ENCODE results near the gene COL23A1. TPM values are rescaled to one million over a fixed set of nuclear protein-coding genes. Genes with fewer than 3 reads are reported as not detected.

The COL23A1 gene
- total RNA-seq, 1 donor from 2014 or later = 16.5 TPM

GRCh38 chr5:178563621-178564020 lies 26.6 kb downstream of the COL23A1 start:
- no peak for DNase-seq (ENCODE audit: low spot score)
- intact Hi-C loops (cut with DNase I) = no loop called here

GRCh38 chr5:178561746-178562264 lies 28.4 kb downstream of the COL23A1 start:
- intact Hi-C loops (cut with DNase I) = no loop called here
- DNase-seq (ENCODE audit: low spot score) = no peak

- no peak for DNase-seq (ENCODE audit: low spot score)
- intact Hi-C loops (cut with DNase I) = no loop called here
Observed at GRCh38 chr5:178560911-178561310, 29.3 kb downstream of the COL23A1 start.

GRCh38 chr5:178557416-178557815 lies 32.8 kb downstream of the COL23A1 start:
- intact Hi-C loops (cut with DNase I) = no loop called here
- peak; percentile 38 for DNase-seq (ENCODE audit: low spot score)

- intact Hi-C loops (cut with DNase I) = no loop called here
Observed at GRCh38 chr5:178555771-178556211, 34.4 kb downstream of the COL23A1 start.

GRCh38 chr5:178555005-178555404 lies 35.2 kb downstream of the COL23A1 start:
- intact Hi-C loops (cut with DNase I) = no loop called here
- peak; percentile 38 for DNase-seq (ENCODE audit: low spot score)

More at GRCh38 chr5:178555771-178556211, 34.4 kb downstream of the COL23A1 start:
- DNase-seq (ENCODE audit: low spot score) = peak; percentile 50

- intact Hi-C loops (cut with DNase I) = loop anchor here (5.0 kb wide), 1 partner anchor 317 kb away; no protein-coding TSS in a partner anchor
- DNase-seq (ENCODE audit: low spot score) = peak; percentile 35
Observed at GRCh38 chr5:178554311-178554710, 35.9 kb downstream of the COL23A1 start.

- intact Hi-C loops (cut with DNase I) = loop anchor here (2.0 to 5.0 kb wide), 2 partner anchors 275 to 316 kb away; no protein-coding TSS in a partner anchor
- DNase-seq (ENCODE audit: low spot score) = peak; percentile 41
Observed at GRCh38 chr5:178553517-178553916, 36.7 kb downstream of the COL23A1 start.

GRCh38 chr5:178551468-178551867 lies 38.7 kb downstream of the COL23A1 start:
- intact Hi-C loops (cut with DNase I) = loop anchor here (5.0 kb wide), 1 partner anchor 314 kb away; no protein-coding TSS in a partner anchor
- DNase-seq (ENCODE audit: low spot score) = peak; percentile 55

GRCh38 chr5:178551059-178551458 lies 39.1 kb downstream of the COL23A1 start:
- intact Hi-C loops (cut with DNase I) = loop anchor here (5.0 kb wide), 1 partner anchor 314 kb away; no protein-coding TSS in a partner anchor
- DNase-seq (ENCODE audit: low spot score) = no peak

GRCh38 chr5:178548746-178549145 lies 41.4 kb downstream of the COL23A1 start:
- peak; percentile 7 for DNase-seq (ENCODE audit: low spot score)
- intact Hi-C loops (cut with DNase I) = loop anchor here (5.0 kb wide), 1 partner anchor 86 kb away; no protein-coding TSS in a partner anchor

GRCh38 chr5:178547753-178548415 lies 42.3 kb downstream of the COL23A1 start:
- peak; percentile 73 for DNase-seq (ENCODE audit: low spot score)
- intact Hi-C loops (cut with DNase I) = loop anchor here (5.0 kb wide), 1 partner anchor 86 kb away; no protein-coding TSS in a partner anchor

GRCh38 chr5:178547052-178547666 lies 43.0 kb downstream of the COL23A1 start:
- peak; percentile 53 for DNase-seq (ENCODE audit: low spot score)
- intact Hi-C loops (cut with DNase I) = loop anchor here (5.0 kb wide), 1 partner anchor 85 kb away; no protein-coding TSS in a partner anchor

- intact Hi-C loops (cut with DNase I) = loop anchor here (5.0 kb wide), 1 partner anchor 84 kb away; no protein-coding TSS in a partner anchor
Observed at GRCh38 chr5:178546675-178547033, 43.5 kb downstream of the COL23A1 start.

GRCh38 chr5:178545941-178546674 lies 44.1 kb downstream of the COL23A1 start:
- intact Hi-C loops (cut with DNase I) = loop anchor here (5.0 kb wide), 1 partner anchor 84 kb away; no protein-coding TSS in a partner anchor
- peak; percentile 53 for DNase-seq (ENCODE audit: low spot score)

More at GRCh38 chr5:178546675-178547033, 43.5 kb downstream of the COL23A1 start:
- peak; percentile 81 for DNase-seq (ENCODE audit: low spot score)

GRCh38 chr5:178545176-178545575 lies 45.0 kb downstream of the COL23A1 start:
- intact Hi-C loops (cut with DNase I) = loop anchor here (5.0 kb wide), 1 partner anchor 83 kb away; no protein-coding TSS in a partner anchor
- DNase-seq (ENCODE audit: low spot score) = no peak

- peak; percentile 80 for DNase-seq (ENCODE audit: low spot score)
- intact Hi-C loops (cut with DNase I) = no loop called here
Observed at GRCh38 chr5:178544166-178544834, 45.9 kb downstream of the COL23A1 start.

GRCh38 chr5:178542455-178542854 lies 47.7 kb downstream of the COL23A1 start:
- DNase-seq (ENCODE audit: low spot score) = peak; percentile 64
- intact Hi-C loops (cut with DNase I) = no loop called here

- intact Hi-C loops (cut with DNase I) = no loop called here
- peak; percentile 24 for DNase-seq (ENCODE audit: low spot score)
Observed at GRCh38 chr5:178540526-178540925, 49.7 kb downstream of the COL23A1 start.
